ENCODE results near the gene GNPTG. TPM values are rescaled to one million over a fixed set of nuclear protein-coding genes. Genes with fewer than 3 reads are reported as not detected.

The GNPTG gene
- total RNA-seq, 2 experiments from 2014 or later = 19.0 to 19.1 TPM

DNA sequence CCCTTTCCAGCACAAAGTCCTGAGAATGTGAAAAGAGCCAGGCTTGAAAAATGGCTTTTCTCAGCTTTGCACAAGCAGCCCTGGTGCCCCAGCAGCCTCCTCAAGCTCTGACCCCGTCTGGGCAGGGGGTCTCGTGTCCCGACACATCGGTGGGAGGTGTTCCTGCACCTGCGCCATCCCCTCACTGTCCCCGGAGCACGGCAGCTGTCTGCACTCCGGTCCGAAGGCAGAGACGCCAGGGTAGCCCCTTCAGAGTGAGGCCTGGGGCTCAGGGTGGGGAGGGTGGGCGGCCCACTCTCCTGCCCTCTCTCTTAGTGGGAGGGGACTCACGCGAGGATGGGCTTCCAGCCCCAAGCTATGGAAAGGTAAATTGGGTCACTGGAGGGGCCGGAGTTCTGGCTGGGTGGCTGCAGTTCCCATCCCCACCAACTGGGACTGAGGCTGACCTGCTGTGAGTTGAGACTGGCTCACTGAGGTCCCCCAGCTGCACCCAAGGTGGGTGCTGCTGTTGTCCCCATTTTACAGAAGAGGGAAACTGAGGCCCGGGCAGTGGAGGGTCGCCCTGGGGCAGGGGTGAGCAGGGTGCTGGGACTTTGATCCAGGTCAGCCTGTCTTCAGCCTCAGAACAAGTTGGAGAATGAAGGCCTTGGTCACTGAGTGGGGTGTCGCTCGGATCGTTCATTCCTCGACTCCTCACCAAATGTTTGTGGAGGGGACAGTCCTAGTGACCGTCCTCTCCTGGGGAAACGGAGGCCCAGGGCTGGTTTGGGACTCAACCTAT, 20.6 kb upstream of the GNPTG start:
- Mint-ChIP-seq H3K9me3 (no peaks in the 10 kb centered on the region), H3K4me1 (ENCODE audit: low read depth) (peaks cover 17% of the 10 kb centered on the region), H3K4me3 (no peak overlapping the region), H3K36me3 (no peaks in the 10 kb centered on the region), H3K27ac (no peak overlapping the region), H3K27me3 (peaks cover 17% of the 10 kb centered on the region)
- POLR2A ChIA-PET = interaction anchor here (1.2 kb wide), 1 partner anchor 22 kb away, joined by 3 read pairs; the partner anchor contains the start of gene UBE2I
- CTCF ChIA-PET = interaction anchor here (0.7 to 2.3 kb wide), 5 partner anchors 17 to 375 kb away, joined by 3 to 8 read pairs (median 4); partner anchors contain the start of genes MAPK8IP3 and UBE2I
- intact Hi-C loops (cut with micrococcal nuclease) = no loop called here
- no peak for DNase-seq

DNA sequence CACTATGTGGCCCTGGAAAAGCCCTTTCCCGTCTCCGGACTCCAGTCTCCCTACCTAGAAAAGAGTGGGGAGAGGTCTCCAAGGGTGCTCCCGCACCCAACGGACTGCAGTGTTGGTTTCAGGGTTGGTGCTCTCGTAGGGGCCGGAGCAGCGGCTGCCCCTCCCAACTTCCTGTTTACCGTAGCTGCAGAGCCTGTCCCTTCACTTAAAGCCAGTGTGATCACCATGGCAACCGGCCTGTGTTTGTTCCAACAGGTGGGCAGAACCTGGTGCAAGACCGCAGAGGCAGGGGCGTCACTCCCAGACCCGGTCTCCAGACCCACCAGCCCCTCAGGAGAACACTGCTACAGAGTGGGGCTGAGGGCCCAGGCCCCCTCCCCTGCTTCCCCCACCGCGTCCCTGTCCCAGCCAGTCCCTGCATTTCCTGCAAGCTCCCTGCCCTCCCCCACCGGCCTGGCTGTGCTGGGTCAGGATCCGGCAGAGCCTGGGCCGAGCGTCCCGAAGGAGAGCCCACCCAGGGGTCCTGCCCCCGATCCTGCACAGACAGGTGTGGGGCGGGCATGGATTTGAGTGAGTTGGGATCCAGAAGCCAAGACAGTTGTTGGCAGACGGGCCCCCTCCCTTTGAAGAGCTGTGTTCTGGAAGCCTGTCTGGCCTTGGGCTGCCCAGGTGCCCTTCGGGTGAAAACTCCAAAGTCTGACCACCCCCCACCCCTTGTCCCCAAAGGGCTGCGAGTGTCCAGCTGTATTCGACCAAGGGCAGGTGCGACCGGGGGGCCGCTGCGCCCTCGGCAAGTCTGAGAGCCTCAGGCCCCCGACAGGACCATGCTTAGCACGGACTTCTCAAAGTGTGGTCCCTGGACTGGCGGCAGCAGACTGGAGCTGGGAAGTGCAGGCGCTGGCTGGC, 19.8 kb upstream of the GNPTG start:
- Mint-ChIP-seq H3K4me3 (no peak overlapping the region), H3K27ac (no peak overlapping the region), H3K27me3 (peaks cover 17% of the 10 kb centered on the region), H3K36me3 (no peaks in the 10 kb centered on the region), H3K9me3 (no peaks in the 10 kb centered on the region), H3K4me1 (ENCODE audit: low read depth) (peaks cover 19% of the 10 kb centered on the region)
- CTCF ChIA-PET = interaction anchor here (0.6 to 2.3 kb wide), 5 partner anchors 23 to 85 kb away, joined by 3 to 8 read pairs (median 4); partner anchors contain the start of gene UBE2I
- POLR2A ChIA-PET = interaction anchor here (1.2 kb wide), 1 partner anchor 22 kb away, joined by 3 read pairs; the partner anchor contains the start of gene UBE2I
- peak; percentile 58 for DNase-seq
- intact Hi-C loops (cut with micrococcal nuclease) = no loop called here

DNA sequence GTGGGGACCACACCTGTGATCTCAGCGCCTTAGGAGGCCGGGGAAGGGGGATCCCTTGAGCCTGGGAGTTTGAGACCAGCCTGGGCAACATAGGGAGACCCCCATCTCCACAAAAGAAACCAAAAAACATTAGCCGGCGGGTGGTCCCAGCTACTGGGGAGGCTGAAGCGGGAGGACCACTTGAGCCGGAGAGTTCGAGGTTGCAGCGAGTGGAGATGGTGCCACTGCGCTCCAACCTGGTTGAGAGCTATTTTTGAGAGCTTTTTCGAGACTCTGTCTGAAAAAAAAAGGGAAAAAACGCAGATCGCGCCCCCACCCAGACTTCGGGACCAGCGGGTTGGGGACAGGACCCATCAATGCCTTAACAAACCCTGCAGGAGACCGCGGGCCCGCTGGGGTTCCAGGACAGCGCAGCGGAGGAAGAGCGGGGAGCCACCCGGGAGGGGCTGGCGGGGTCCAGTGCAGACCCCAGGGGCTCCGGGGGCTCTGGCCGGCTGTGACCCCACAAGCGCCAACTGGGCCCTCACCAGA, 19.0 kb upstream of the GNPTG start:
- intact Hi-C loops (cut with micrococcal nuclease) = no loop called here
- Mint-ChIP-seq H3K27ac (no peak overlapping the region), H3K27me3 (peaks cover 17% of the 10 kb centered on the region), H3K4me1 (ENCODE audit: low read depth) (peaks cover 19% of the 10 kb centered on the region), H3K36me3 (no peaks in the 10 kb centered on the region), H3K9me3 (no peaks in the 10 kb centered on the region), H3K4me3 (peak overlapping the region; percentile 37)
- POLR2A ChIA-PET = interaction anchor here (1.2 kb wide), 1 partner anchor 23 kb away, joined by 3 read pairs; the partner anchor contains the start of gene UBE2I
- DNase-seq = no peak
- CTCF ChIA-PET = interaction anchor here (0.6 to 2.3 kb wide), 4 partner anchors 27 to 86 kb away, joined by 3 to 8 read pairs (median 4); no protein-coding TSS in a partner anchor

DNA sequence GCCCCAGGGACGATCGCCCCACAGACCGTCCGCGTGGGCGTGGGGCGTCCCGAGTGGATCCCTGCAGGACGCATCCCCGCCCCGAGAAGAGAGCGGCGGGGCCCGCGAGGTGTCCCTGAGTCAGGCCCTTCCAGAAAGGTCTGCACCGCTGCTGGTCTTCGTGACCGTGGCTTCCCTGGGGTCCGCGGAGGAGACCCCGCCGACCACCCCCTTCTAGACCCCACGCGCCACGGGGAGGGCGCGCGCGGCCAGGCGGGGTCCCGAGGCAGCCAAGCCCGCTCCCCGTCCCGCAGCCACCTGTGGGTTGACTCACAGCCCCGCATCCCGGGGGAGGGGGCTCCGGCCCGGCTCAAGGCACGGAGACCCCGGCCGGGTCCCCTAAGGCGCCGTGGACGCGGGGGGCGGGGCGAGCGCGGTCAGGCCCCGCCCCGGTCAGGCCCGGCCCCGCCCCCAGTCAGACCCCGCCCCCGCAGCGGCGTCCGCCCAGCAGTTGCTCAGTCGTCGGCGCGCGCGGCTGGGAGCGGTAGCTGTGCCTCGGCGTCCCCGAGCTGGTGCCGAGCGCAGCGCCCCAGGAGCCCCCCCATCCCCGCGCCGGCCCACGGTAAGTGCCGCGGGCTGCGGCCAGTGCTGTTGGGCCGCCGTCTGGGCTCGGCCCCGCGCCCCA, 18.4 kb upstream of the GNPTG start, which contains the start of gene BAIAP3:
BAIAP3 (plus strand) TSS at position 497 of the 664 bp plus-strand sequence. CDS start 4,905 bp downstream, outside the sequence.
- peaks cover 17% of the 10 kb centered on the region for H3K27me3 Mint-ChIP-seq
- H3K4me1 Mint-ChIP-seq (ENCODE audit: low read depth) = peaks cover 19% of the 10 kb centered on the region
- H3K36me3 Mint-ChIP-seq = no peaks in the 10 kb centered on the region
- peak; percentile 63 for DNase-seq
- H3K4me3 Mint-ChIP-seq = peak within 1 kb of the TSS; percentile 37
- no peaks in the 10 kb centered on the region for H3K9me3 Mint-ChIP-seq
- CTCF ChIA-PET = interaction anchor here (2.3 kb wide), 1 partner anchor 30 kb away, joined by 8 read pairs; no protein-coding TSS in a partner anchor
- no peak within 1 kb of the TSS for H3K27ac Mint-ChIP-seq
- POLR2A ChIA-PET = no interaction called here
- intact Hi-C loops (cut with micrococcal nuclease) = no loop called here

DNA sequence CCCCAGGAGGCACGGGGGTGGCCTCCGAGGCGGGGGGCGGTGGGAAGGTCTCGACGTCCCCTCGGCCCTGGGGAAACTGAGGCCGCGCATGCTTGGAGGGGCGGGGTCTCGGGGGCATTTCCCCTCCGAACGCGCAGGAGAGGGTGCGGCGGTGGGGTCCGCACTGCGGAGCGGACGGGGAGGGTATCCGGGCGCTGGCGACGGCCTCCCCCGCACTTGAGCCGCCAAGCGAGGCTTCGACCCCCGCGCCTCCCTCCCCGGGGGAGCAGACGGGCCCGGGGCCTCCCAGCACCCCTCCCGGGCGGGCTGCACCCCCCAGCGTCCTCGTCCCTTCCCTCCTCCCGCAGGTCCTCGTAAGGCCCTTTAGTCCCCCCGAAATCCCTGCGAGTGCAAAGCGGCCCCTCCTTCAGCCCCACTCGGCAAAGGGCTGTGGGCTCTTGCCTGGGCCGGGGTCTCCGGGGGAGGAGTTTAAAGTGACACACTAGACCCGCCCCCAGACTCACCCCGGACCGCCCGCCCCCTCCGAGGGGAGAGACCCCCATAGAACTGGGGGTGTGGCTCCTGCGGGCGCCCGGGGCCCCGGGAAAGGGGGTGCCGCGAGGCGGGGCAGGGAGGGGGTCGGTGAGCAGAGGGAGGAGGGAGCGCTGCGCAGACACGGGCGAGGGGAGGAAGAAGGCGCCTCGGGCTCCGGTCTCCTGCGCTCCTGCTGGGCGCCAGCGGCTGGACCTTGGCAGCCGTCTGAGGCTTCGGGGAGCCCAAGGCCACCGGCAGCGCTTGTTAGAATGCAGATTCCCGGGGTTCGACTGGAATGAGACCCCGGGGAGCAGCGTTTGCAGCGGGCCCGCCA, 17.7 kb upstream of the GNPTG start:
- Mint-ChIP-seq H3K36me3 (no peaks in the 10 kb centered on the region), H3K27me3 (peaks cover 17% of the 10 kb centered on the region), H3K9me3 (no peaks in the 10 kb centered on the region), H3K27ac (no peak overlapping the region), H3K4me1 (ENCODE audit: low read depth) (peaks cover 19% of the 10 kb centered on the region), H3K4me3 (no peak overlapping the region)
- ChIA-PET CTCF (interaction anchor here (0.7 to 1.7 kb wide), 2 partner anchors 8 to 33 kb away, joined by 3 to 5 read pairs; no protein-coding TSS in a partner anchor), POLR2A (no interaction called here)
- DNase-seq = no peak
- intact Hi-C loops (cut with micrococcal nuclease) = no loop called here

DNA sequence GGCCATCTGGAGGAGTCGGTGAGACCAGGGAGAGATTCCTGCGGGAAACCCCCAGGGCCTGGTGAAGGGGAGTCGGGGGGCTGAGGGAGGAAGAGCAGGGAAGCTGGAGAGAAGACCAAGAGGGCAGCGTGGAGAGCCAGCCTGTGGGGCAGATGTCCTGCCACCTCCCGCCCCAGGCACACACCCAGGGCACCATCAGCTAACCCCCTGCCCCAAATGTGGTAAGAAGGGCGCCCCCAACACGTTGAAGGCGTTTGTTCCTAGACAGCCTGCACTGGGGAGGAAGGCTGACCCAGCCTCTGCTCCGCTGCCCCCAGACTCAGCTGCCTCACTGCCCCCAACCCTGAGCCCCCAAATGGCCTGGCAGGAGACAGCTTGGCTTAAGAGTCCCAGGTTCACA, 17.0 kb upstream of the GNPTG start:
- Mint-ChIP-seq H3K27ac (no peak overlapping the region), H3K36me3 (no peaks in the 10 kb centered on the region), H3K4me3 (no peak overlapping the region), H3K27me3 (peaks cover 17% of the 10 kb centered on the region), H3K9me3 (no peaks in the 10 kb centered on the region), H3K4me1 (ENCODE audit: low read depth) (peaks cover 19% of the 10 kb centered on the region)
- DNase-seq = no peak
- ChIA-PET CTCF (interaction anchor here (0.7 to 1.7 kb wide), 4 partner anchors 8 to 33 kb away, joined by 3 to 5 read pairs (median 4); no protein-coding TSS in a partner anchor), POLR2A (interaction anchor here (1.1 to 1.5 kb wide), 2 partner anchors 11 to 12 kb away, joined by 3 to 4 read pairs; no protein-coding TSS in a partner anchor)
- intact Hi-C loops (cut with micrococcal nuclease) = no loop called here

DNA sequence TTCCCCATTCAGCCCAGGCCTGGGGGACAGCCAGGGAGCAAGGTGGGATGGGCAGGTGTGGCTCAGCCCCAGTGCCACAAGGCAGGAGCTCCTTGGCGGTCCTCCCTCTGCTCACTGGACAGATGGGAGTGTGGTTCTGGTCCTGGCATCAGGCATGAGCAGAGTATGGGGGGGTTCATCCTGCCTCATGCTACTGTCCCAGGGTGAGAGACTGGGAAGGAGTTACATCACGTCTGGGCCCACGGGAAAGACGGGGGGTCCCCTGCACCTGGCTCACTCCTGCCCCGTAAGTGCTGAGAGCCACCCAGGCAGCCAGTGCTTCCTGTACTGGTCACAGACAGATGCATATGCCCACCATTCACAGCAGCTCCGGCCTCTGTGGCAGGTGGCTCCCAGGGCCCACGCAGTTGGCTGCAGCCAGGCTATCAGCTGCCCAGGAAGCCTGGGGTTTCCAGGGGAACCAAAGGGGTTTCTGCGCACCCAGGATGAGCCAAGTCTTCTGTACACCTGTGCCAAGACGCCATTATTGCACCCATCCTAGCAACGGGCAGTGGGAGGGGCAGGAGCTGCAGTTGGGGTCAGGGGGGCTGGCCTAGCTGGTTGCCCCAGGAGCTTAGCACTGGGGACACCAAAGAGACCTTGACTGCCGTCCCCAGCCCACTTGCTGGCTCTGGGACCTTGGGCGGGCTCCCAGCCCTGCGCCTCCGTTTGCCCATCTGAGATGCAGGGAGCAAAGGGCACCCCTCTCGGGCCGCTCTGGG, 16.3 kb upstream of the GNPTG start:
- Mint-ChIP-seq H3K36me3 (no peaks in the 10 kb centered on the region), H3K4me1 (ENCODE audit: low read depth) (peaks cover 19% of the 10 kb centered on the region), H3K9me3 (no peaks in the 10 kb centered on the region), H3K27ac (no peak overlapping the region), H3K27me3 (peaks cover 17% of the 10 kb centered on the region), H3K4me3 (no peak overlapping the region)
- no peak for DNase-seq
- intact Hi-C loops (cut with micrococcal nuclease) = no loop called here
- ChIA-PET POLR2A (interaction anchor here (1.1 to 1.5 kb wide), 2 partner anchors 11 kb away, joined by 3 to 4 read pairs; no protein-coding TSS in a partner anchor), CTCF (interaction anchor here (0.7 to 1.7 kb wide), 4 partner anchors 9 to 34 kb away, joined by 3 to 5 read pairs (median 4); no protein-coding TSS in a partner anchor)

DNA sequence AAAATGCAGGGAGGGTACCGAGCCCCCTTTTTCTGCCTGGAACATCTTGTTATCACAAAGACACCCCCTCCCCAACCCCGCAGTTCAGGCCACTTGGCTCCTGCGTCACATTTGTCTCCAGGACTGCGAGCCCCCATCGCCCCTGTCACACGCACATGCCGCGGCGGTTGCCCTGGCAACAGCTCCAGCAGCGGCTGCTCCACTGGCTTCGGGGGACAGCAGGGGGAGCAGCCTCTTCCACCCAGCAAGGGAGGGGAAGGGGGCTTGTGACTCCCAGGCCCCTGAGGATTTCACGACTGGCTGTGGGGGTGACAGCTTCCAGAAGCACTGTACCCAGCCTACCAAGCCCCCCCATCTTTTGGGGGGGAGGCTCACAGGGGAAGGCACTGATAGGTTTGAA, 15.7 kb upstream of the GNPTG start:
- no peaks in the 10 kb centered on the region for H3K9me3 Mint-ChIP-seq
- H3K27ac Mint-ChIP-seq = no peak overlapping the region
- intact Hi-C loops (cut with micrococcal nuclease) = no loop called here
- H3K4me1 Mint-ChIP-seq (ENCODE audit: low read depth) = peaks cover 21% of the 10 kb centered on the region
- peaks cover 17% of the 10 kb centered on the region for H3K27me3 Mint-ChIP-seq
- no peak for DNase-seq
- no peaks in the 10 kb centered on the region for H3K36me3 Mint-ChIP-seq
- POLR2A ChIA-PET = interaction anchor here (0.6 to 1.5 kb wide), 2 partner anchors 12 to 45 kb away, joined by 3 to 4 read pairs; no protein-coding TSS in a partner anchor
- CTCF ChIA-PET = interaction anchor here (1.3 to 1.7 kb wide), 3 partner anchors 9 to 27 kb away, joined by 3 to 5 read pairs (median 5); no protein-coding TSS in a partner anchor
- H3K4me3 Mint-ChIP-seq = no peak overlapping the region

DNA sequence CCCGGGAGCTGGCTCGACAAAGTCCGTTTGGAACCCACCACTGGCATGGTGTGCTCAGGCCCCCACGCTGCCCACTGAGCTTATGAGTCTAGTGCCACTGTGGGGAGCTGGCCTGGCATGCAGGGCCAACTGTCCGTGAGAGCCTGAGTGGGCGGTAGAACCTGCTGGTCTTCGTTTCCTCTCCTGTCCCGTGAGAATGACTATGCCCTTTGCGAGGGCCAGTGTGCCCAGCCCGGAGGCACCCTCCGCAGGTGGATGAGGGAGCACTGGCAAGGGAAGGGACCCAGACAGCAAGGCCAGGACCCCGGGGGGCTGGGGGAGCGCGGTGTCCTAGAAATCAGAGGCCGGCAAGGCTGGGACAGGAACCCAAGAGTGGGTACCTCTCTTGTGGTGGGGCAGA, 15.1 kb upstream of the GNPTG start:
- no peaks in the 10 kb centered on the region for H3K9me3 Mint-ChIP-seq
- H3K4me1 Mint-ChIP-seq (ENCODE audit: low read depth) = peaks cover 17% of the 10 kb centered on the region
- intact Hi-C loops (cut with micrococcal nuclease) = no loop called here

DNA sequence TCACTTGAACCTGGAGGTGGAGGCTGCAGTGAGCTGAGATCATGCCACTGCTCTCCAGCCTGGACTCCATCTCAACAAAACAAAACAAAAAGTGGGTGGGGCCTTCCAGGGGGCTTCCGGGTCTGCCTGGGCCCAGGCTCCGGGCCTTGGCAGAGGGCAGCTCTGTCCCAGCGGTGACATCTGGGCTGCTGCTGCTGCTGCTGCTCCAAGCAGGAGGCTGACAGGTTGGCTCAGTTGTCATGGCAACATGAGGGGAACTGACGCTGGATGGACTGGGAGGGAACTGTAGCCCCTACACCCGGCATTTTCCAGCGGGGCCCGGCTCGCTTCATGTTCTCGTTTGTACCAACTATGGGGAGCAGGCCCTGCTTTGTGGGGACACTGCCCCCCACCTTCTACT, 14.2 kb upstream of the GNPTG start:
- no peak for DNase-seq
- no peak overlapping the region for H3K27ac Mint-ChIP-seq

More for the DNA sequence above, 15.1 kb upstream of the GNPTG start:
- CTCF ChIA-PET = no interaction called here
- Mint-ChIP-seq H3K4me3 (no peak overlapping the region), H3K36me3 (no peaks in the 10 kb centered on the region), H3K27ac (no peak overlapping the region), H3K27me3 (peaks cover 17% of the 10 kb centered on the region)
- DNase-seq = no peak
- POLR2A ChIA-PET = interaction anchor here (0.6 kb wide), 1 partner anchor 44 kb away, joined by 4 read pairs; no protein-coding TSS in a partner anchor

More for the DNA sequence above, 14.2 kb upstream of the GNPTG start:
- POLR2A ChIA-PET = no interaction called here
- no peaks in the 10 kb centered on the region for H3K36me3 Mint-ChIP-seq
- peaks cover 13% of the 10 kb centered on the region for H3K27me3 Mint-ChIP-seq
- CTCF ChIA-PET = interaction anchor here (0.6 to 0.8 kb wide), 2 partner anchors 70 to 507 kb away, joined by 3 read pairs; no protein-coding TSS in a partner anchor
- H3K4me3 Mint-ChIP-seq = no peak overlapping the region
- peaks cover 16% of the 10 kb centered on the region for H3K4me1 Mint-ChIP-seq (ENCODE audit: low read depth)
- intact Hi-C loops (cut with micrococcal nuclease) = no loop called here
- H3K9me3 Mint-ChIP-seq = no peaks in the 10 kb centered on the region

All from activated CD4-positive, alpha-beta memory T cell treated with anti-CD3 and anti-CD28 coated beads for 36 hours (primary cell).